Cardiac fibroblast (primary cell): ENCODE results near the gene CYB561D2.

ENCODE experiments used
- DNase-seq, 2 donors: peaks; one replicate each; pipeline versions ENCODE4 v3.0.0 to v3.0.0-alpha.2; 2010; ENCODE audit warnings: low read depth in 2 of 2
- H3K4me3 ChIP-seq, 2 donors: replicated peaks in 1 of 2; 1 replicate in 1 of 2; 2 replicates in 1 of 2; pipeline ENCODE4 v1.5.1; 2011; ENCODE audit warnings: low read depth in 2 of 2, low read length in 2 of 2, mild to moderate bottlenecking in 2 of 2, moderate library complexity in 1 of 2
- TF ChIP-seq, protein P1 (sequence below): IDR thresholded peaks from one replicate; pipeline ENCODE4 v1.5.1; 2011; ENCODE audit warnings: low read depth, mild to moderate bottlenecking, low read length, inconsistent platforms

The CYB561D2 gene

DNA sequence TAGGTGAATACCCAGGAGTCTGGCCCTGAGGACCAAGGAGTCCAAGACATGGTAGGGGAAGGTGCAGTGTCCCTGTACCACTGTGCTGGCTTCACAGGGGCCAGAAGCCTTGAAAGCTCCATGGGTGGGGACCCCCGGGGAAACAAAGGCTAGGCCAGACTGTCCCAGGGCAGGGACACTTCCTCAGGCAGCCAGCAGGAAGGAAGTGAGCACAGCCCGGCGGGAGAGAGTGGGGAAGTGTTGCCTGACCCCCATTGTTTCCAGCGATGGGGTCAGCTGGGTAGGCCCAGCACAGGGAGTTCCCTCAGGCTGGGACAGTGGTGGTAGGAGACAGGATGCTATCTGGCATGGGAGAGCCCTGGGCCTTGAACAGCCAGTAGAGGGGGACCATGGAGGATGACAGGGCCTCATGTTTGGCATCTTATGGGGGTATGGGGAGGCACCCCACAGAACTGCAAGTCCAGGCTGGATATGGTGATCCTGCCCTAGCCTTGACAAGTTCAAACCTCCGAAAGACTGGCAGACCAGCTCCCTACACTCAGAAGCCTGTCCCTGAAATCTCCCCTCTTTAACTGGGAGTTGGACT, 27.0 kb upstream of the CYB561D2 start:
- H3K4me3 ChIP-seq: no peak overlapping the region
- TF ChIP-seq, protein P1, sequence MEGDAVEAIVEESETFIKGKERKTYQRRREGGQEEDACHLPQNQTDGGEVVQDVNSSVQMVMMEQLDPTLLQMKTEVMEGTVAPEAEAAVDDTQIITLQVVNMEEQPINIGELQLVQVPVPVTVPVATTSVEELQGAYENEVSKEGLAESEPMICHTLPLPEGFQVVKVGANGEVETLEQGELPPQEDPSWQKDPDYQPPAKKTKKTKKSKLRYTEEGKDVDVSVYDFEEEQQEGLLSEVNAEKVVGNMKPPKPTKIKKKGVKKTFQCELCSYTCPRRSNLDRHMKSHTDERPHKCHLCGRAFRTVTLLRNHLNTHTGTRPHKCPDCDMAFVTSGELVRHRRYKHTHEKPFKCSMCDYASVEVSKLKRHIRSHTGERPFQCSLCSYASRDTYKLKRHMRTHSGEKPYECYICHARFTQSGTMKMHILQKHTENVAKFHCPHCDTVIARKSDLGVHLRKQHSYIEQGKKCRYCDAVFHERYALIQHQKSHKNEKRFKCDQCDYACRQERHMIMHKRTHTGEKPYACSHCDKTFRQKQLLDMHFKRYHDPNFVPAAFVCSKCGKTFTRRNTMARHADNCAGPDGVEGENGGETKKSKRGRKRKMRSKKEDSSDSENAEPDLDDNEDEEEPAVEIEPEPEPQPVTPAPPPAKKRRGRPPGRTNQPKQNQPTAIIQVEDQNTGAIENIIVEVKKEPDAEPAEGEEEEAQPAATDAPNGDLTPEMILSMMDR: peak; percentile 9
- DNase-seq: peak; percentile 23 to 38

DNA sequence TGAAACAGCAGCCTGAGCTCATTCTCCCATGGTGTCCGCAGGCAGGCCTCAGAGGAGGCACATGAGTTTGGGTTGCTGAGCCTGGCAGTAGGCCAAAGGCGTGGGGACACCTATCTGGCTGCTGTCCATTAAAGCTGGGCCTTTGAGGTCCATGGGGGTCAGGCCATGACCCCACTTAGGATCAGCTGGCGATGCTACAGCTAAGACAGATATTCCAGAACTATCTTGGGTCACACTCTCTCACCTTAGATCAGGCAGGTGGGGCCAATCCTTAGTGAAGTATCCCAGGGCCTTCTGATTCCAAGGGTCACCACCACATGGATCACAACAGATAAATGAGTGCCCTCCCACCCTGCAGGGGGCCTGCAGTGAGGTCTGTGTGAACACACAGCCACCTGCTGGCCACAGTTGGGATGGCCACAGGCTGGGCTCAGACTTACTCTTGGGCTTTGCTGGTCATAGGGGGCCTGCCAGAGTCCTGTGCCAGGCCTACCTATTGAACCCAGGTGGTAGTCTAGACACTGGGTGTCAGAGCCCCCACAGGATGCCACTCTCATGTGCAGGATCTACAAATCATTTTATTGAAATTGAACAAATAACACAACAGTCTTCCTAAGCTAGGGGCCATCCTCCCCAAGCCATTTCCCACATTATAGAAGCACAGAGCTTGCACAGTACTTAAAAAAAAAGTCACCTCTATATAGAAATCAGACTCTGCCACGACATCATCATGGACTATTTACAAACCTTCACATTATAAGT, 26.1 kb upstream of the CYB561D2 start:
- peak; percentile 67 to 72 for DNase-seq
- TF ChIP-seq, protein P1: peak; percentile 94
- no peak overlapping the region for H3K4me3 ChIP-seq

- H3K4me3 ChIP-seq: no peak overlapping the region
- no peak for DNase-seq
- TF ChIP-seq, protein P1: no peak
Observed at GRCh38 chr3:50325113-50325480, 25.6 kb upstream of the CYB561D2 start.

- DNase-seq: no peak
- H3K4me3 ChIP-seq: no peak overlapping the region
- TF ChIP-seq, protein P1: no peak
Observed at GRCh38 chr3:50325497-50326181, 25.0 kb upstream of the CYB561D2 start.

GRCh38 chr3:50326182-50326541, 24.5 kb upstream of the CYB561D2 start:
- TF ChIP-seq, protein P1: no peak
- H3K4me3 ChIP-seq: no peak overlapping the region
- no peak for DNase-seq

GRCh38 chr3:50327129-50327528, 23.5 kb upstream of the CYB561D2 start:
- TF ChIP-seq, protein P1: no peak
- DNase-seq: no peak
- H3K4me3 ChIP-seq: peak overlapping the region; percentile 91 to 92
